ENCODE measurements around the gene PATJ.

Gene PATJ

GRCh38 chr1:61807606-61808140, 65.4 kb downstream of the PATJ start:
- peak; percentile 20 for DNase-seq (ENCODE audit: extremely low read depth, low read depth)
- TF ChIP-seq CTCF (IDR thresholded peaks at IDR 0.05; ENCODE audit: low read depth, low read length, missing control alignments): no peak
- no peak overlapping the region for H3K4me3 ChIP-seq (replicated peaks; ENCODE audit: low read depth, low read length)

- no peak for TF ChIP-seq CTCF (IDR thresholded peaks at IDR 0.05; ENCODE audit: low read depth, low read length, missing control alignments)
- H3K4me3 ChIP-seq (replicated peaks; ENCODE audit: low read depth, low read length): no peak overlapping the region
These were observed 66.0 kb downstream of the PATJ start for GRCh38 chr1:61808321-61808720.

GRCh38 chr1:61808968-61809367, 66.7 kb downstream of the PATJ start:
- H3K4me3 ChIP-seq (replicated peaks; ENCODE audit: low read depth, low read length): no peak overlapping the region
- TF ChIP-seq CTCF (IDR thresholded peaks at IDR 0.05; ENCODE audit: low read depth, low read length, missing control alignments): no peak
- DNase-seq (ENCODE audit: extremely low read depth, low read depth): no peak

More at GRCh38 chr1:61808321-61808720, 66.0 kb downstream of the PATJ start:
- DNase-seq (ENCODE audit: extremely low read depth, low read depth): no peak

GRCh38 chr1:61812916-61813315, 70.6 kb downstream of the PATJ start:
- no peak for DNase-seq (ENCODE audit: extremely low read depth, low read depth)
- no peak overlapping the region for H3K4me3 ChIP-seq (replicated peaks; ENCODE audit: low read depth, low read length)
- no peak for TF ChIP-seq CTCF (IDR thresholded peaks at IDR 0.05; ENCODE audit: low read depth, low read length, missing control alignments)

- TF ChIP-seq CTCF (IDR thresholded peaks at IDR 0.05; ENCODE audit: low read depth, low read length, missing control alignments): no peak
- H3K4me3 ChIP-seq (replicated peaks; ENCODE audit: low read depth, low read length): no peak overlapping the region
- no peak for DNase-seq (ENCODE audit: extremely low read depth, low read depth)
These were observed 73.9 kb downstream of the PATJ start for GRCh38 chr1:61816191-61816590.

GRCh38 chr1:61818992-61819391, 76.7 kb downstream of the PATJ start:
- no peak for TF ChIP-seq CTCF (IDR thresholded peaks at IDR 0.05; ENCODE audit: low read depth, low read length, missing control alignments)
- no peak overlapping the region for H3K4me3 ChIP-seq (replicated peaks; ENCODE audit: low read depth, low read length)
- no peak for DNase-seq (ENCODE audit: extremely low read depth, low read depth)

GRCh38 chr1:61819421-61819820, 77.1 kb downstream of the PATJ start:
- no peak overlapping the region for H3K4me3 ChIP-seq (replicated peaks; ENCODE audit: low read depth, low read length)
- no peak for TF ChIP-seq CTCF (IDR thresholded peaks at IDR 0.05; ENCODE audit: low read depth, low read length, missing control alignments)
- DNase-seq (ENCODE audit: extremely low read depth, low read depth): no peak

Data from HFF-Myc (cell line).